ENCODE data around the gene TIMELESS.

GRCh38 chr12:56477521-56478225 is 28.4 kb upstream of the TIMELESS start:
- no peak for TF ChIP-seq POLR2A (IDR thresholded peaks at IDR 0.05)
- no peak for TF ChIP-seq CTCF (IDR thresholded peaks at IDR 0.05 in 8 of 11, conservative IDR thresholded peaks at IDR 0.05 in 3 of 11)
- TF ChIP-seq POLR2AphosphoS5 (IDR thresholded peaks at IDR 0.05): no peak
